Hematopoietic multipotent progenitor cell treated with erythropoietin and hydrocortisone succinate and interleukin-3 and kit ligand, for 8 days (in vitro differentiated cells): ENCODE data around the gene TCF12.
A peak's percentile ranks its signal among the peaks of the same experiment; 100 is the strongest.
"Not testable (repeated sequence)": the region's sequence is repeated elsewhere in the genome, so short reads cannot be mapped to it uniquely, and the experiment has no call there.

Experiments used
- DNase-seq: peaks from one replicate; pipeline ENCODE4 v3.0.0-alpha.2; 2015

TCF12 gene

DNA sequence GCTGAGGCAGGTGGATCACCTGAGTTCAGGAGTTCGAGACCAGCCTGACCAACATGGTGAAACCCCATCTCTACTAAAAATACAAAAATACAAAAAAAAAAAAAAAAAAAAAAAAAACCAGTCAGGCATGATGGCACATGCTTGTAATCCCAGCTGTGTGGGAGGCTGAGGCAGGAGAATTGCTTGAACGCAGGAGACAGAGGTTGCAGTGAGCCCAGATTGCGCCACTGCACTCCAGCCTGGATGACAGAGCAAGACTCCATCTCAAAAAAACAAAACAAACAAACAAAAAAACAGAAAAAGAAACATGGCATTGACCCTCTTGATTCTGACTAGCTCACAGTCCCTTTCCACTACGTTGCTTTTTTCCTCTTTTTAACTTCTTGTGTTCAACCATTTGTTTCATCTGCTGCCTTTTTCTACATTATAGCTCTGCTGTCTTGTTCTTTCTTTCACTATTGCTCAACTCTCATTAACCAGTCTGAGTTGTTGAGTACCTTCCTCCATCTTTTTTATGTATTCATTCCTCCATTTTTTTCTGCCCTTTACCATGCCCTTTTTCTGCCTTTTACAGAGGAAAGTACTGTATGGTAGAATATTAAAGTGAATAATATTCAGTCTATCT lies 179.6 kb downstream of the TCF12 start:
- not testable (repeated sequence) for DNase-seq

DNA sequence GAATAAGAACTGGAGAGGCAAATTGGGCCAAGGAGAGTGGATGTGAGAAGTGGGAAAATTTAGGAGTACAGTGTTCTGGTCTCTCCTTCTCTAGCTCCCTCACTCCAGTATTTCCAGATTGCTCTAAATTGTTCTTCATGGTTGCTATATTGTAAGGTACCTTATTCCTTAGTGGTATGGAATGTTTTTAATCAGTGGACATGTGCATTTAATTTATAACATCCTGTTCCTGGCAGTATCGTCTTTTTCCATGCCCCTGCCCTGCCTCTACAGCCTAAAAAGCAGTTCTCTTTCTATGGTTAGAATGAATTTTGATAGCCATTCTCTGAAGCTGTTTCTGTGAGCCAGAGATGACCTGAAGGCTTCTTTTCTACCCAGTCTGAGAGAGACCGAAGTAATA lies 180.5 kb downstream of the TCF12 start:
- no peak for DNase-seq

DNA sequence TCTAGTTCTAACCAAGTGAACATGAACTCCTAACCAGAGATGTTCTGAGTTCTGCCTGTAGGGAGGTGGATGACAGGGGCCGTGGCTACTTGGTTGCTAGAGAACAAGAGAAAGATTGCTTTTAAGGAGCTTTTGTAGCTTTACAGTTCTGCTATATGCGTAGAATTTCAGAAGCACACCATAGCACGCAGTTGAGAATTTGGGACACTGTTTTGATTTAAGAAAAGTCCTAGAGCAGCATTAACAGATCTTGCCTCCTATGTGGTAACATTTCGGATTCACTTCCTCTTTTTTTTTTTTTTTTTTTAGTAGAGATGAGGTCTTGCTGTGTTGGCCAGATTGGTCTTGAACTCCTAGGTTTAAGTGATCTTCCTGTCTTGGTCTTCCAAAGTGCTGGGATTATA lies 181.7 kb downstream of the TCF12 start:
- no peak for DNase-seq

DNA sequence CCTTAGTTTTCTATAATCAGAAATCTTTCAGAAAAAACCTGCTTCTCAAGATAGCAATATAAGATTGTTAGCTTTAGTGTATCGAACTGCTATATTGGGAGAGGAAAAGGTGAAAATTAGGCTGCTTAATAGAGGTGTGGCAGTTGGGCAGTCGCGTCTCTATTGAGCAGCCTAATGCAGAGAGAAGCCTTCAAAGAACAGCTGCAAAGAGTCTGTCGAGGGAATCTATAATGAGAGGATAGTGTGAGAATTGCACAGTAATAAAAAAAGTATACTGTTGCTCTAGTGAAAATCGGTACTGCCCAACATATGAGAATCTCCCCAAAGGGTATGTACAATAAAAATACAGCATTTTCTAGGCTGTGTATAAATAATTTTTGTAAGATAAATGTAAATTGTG lies 184.4 kb downstream of the TCF12 start:
- no peak for DNase-seq

DNA sequence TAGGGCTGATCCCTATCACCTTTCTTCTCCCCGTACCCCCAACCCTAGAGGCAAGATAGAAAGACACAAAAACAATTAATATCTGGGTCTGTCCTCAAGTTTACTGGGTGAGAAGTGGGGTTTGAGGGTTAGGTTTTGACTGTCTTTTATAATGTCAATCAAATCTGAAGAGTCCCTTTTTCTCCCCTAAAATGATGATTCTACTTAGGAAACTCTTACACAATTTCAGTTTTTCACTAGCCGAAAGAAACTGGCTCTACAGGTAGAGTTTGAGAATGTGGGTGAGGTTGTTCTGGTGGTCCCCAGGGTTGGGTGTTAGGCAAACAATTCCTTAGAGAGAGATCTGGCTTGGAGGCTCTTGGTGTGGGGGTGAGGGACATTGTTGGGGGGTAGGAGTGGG lies 189.9 kb downstream of the TCF12 start:
- no peak for DNase-seq

DNA sequence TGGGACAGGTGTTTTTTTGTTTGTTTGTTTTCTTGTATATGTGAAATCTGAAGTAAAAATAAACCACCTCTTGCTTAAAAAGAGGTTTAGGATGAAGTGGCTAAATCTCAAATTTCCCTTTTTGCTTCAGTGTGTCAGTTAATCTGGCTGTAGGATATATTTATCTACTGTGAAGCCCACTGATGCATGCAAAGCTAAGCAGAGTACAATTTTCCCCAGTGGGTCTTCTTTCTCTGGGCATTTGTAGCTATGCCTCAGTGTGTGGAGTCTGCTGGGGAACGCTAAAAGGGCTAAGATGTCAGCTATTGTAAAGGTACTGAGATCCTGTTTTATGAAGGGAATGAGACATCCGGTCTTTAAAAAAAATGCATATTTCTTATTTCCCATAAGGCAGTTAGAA lies 190.6 kb downstream of the TCF12 start:
- DNase-seq = no peak

DNA sequence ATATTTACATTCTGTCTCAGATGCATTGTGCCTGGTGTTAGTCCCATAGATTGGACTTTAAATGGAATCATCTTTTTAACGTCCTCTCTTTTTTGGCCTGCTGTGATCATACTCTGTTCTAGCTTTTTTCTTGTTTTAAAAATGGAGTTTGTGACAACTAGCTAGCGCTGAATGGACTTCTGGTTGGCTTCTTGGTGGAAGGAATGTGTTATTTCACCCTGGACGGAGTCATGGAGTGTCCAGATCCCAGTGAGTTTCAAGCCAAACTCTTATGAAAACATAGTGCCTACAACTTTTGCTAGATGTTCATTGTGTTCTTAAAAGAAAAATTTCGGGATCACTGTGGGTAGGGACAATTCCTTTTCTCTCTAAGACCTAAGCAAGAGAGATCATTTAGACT lies 192.6 kb downstream of the TCF12 start:
- no peak for DNase-seq

DNA sequence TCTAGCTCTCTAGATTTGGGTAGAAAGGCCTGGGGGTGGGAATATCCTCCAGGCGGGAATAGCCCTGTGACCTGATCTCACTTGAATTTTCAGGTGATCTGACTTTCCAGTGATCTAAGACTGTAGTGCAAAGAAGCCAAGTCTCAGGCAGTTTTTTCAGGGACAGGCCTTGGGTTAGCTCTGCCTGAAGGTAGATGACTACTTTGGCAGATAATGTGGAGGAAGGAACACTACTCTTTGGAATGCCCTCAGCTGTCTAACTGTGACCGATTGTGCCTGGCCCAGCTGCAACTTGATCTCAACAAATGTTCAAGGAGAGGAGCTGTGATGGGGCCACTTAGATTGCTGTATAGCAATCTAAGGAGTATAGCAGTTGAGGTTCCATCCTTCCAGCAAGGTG lies 193.7 kb downstream of the TCF12 start:
- DNase-seq = no peak

DNA sequence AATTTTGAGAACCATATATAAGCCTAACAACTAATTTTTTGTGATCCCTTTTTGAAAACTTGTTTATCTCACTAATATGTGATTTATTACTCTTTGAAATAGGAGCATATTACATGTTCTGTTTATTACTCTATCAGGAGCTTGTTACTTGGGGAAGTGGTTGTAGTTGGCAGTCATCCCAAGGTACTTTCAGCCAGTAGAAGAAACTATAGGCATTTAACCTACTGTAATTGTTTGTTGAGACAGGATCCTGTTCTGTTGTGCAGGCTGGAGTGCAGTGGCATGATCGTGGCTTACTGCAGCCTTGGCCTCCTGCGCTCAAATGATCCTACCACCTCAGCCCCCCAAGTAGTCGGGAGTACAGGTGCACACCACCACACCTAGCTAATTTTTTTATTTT lies 195.6 kb downstream of the TCF12 start:
- DNase-seq = peak; percentile 46

DNA sequence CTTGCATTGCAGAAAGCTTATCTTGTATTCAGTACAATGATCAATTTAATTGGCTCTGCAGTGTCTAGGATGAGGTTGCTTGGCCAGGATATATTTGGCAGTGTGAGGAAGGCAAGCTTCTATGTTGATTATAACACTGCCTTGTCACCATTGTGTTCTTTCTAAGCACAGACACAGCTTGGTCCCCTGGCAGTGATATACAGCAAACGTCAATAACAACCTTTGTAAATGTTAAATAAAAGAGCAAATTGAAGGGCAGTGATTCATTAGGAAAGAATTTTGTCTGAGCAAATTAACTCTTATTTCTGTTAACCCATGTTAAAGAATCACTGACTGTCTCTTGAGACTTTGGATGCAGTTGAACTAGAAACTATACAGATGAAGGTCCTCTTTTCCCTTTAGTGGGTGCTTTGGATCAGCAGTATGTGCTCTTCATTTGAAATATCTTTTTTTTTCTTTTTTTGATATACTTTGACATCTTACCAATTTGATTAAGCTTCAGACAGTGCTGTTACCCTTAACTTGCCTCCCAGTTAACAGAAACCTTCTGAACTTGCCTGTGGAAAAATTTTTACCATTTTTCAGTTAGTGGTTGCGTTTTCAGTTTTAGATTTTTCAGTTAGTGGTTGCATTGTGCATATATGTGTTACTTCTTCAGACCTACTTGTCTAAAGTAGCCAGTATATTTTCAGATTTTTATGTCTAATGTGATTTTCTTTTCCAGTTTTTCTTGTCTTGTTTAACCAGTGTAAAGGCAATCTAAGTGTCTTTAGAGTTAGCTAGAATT lies 199.8 kb downstream of the TCF12 start:
- no peak for DNase-seq

DNA sequence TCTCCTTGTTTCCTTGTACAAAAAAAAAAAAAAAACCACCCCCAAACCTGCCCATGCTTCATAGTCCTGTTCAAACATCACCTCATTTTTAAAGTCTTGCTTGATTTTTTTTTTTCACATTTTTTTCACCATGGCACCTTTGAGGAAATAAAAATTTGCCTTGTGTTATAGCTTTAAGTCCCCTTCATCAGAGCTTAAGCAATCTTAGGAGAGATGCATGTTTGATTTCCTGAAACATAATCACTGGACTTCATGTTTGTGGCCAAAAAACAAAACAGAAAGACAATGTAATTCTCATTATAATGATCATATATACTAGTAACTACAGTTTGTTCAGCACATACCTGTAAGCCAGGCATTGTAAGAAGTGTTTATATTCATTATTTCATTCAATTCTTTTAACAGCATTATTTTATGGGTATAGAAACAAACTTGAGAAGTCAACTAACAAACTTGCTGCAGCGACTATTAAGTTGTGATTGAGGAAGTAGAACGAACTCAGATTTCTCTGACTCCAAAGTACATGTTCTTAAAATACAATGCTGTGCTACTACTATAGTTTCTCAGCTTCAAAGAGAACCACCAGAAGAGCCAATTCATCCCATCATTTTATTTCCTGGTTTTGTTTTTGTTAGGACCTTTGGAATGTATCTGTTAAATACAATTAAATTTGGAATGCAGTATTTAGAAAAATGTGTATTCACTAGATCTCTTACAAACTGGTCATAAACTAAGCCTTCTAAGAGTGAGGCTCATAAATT lies 203.8 kb downstream of the TCF12 start:
- no peak for DNase-seq

DNA sequence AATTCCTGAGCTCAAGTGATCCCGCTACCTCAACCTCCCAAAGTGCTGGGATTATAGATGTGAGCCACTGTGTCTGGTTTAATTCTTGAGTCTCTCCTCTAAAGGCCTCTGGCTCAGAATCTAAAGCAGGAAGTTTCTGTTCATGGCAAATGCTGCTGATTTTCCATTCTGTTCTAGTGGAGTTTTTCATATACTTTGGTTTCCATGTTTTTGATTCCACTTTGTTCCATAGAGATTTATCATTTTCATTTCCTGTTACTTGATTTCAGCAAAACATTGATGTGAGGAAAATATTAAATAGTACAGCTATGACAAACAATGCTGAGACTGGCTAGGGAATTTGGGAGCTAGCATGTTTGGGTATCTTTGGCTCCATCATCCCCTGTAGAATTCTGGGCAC lies 205.6 kb downstream of the TCF12 start:
- DNase-seq = no peak

DNA sequence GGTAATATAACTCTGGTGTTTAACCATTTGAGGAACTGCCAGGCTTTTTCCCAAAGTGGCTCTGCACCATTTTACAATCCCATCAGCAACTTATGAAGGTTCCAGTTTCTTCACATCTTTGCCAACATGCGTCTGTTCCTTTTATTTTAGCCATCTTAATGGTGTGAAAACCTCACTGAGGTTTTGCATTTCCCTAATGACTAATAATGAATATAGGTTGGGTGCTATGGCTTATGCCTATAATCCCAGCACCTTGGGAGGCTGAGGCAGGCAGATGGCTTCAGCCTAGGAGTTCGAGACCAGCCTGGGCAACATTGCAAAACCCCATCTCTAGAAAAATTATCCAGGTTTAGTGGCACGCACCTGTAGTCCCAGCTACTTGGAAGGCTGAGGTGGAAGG lies 210.6 kb downstream of the TCF12 start:
- DNase-seq = no peak

DNA sequence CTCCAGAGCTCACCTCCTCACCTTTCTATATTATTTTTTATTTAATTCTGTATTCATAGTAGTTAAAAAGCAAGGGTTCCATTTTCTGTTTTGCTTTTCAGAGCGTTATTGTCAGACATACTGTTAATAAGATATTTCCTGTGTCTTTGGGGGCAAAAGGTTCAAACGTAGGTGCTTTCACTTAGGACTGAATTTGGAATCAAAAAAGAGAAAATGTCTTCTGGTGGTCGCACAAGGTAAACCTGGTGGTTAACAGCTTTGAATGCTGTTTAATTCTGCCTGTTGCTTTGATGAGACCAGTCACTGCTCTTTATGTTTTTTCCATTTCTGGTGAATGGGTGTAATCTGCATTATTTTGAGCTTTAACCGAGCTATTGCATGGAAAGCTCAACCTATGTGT lies 212.5 kb downstream of the TCF12 start:
- DNase-seq = no peak

DNA sequence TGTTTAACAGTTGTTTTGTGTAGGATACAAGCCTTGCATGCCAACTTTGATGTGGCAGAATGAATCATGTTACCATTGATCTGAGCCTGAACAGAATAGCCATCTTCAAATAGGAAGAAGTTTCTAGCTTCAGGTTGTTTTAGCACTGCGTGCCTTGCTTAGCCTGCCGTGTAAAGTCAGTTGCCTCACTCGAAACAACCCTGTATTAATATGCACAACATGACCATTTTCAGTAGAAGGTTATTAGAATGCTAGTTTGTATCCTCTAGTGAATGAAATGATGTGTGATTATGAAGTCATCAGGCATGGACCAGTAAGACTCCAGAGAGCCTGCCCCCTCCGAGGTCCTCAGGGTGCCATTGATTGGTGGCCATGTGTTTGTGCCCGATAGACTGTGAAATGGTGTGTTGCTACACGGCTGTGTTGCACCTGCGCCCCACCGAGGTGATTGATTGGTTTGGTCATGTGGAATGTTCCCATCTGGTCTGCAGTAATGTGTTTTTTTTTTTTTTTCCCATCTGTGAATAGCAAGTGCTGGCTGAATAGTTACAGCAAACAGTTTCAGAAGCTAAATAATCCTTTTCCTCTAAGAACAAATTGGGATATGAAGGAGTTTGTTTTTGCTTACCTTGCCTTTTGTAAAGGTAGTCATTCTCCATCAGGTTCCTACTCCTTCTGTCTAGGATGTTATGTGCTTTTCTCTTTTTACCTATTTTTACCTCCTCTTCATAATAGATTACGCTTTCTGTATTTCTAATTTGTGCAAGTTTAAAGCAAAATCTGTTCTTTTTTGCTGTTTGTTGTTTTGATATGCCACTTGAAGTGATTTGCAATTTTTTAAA lies 214.9 kb downstream of the TCF12 start:
- DNase-seq = no peak

DNA sequence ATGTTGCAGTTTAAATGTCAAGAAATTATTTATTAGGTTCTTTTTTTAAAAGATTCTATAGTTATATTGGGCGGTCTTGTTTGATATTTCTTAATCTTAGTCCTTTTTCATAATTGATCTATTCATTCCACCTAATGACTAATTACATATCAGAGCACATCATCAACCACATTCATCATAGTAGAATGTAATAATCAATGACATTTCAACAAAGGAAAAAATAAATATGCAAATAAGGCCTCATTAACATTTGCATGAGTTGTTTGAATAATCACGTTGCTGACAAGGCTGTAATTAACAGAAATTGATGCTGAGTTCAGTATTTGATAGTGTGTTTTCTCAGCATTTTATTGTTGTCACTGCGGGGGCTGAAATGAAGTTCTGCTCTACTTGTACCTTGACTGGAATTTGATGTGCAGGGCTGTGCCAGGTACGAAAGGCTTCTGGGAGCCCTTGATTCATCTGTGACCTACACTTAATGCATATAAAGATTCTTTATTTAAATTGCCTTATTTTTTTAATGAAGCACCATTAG lies 215.7 kb downstream of the TCF12 start:
- DNase-seq = no peak

DNA sequence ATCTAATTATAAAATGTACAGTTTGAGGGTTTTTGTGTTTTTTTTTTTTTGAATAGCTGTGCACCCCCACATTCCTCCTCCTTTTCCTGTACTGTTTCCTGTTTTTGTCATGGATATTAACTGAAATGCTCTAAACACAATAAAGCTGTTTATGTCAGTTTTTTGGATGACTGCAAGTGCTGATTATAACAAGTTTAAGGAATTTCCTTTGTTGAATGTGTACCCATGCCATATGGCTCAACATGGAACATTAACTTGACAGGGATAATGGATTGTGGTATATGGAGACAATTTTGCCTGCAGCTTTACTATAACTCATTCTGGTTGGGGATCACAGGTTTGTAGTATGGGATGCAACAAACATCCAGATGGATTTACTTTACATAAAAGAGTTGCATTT lies 216.4 kb downstream of the TCF12 start:
- DNase-seq = no peak

DNA sequence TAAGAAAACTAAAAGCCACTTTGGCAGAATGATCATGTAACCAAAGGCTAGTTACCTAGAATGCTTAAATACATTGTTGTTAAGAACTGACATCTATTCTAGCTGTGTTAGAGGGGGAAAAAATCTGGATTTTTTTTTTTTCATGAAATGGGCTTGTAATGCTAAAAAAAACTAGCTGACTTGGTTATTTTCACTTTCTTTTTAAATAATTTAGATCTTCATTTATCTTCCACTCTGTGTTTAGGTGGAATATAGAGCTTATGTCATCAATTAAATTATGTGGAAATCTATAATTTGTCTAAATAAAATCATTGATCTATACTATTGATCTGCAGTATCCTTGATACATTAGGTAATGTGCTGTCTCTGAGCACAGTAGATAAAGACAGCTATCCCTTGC lies 217.4 kb downstream of the TCF12 start:
- DNase-seq = no peak

DNA sequence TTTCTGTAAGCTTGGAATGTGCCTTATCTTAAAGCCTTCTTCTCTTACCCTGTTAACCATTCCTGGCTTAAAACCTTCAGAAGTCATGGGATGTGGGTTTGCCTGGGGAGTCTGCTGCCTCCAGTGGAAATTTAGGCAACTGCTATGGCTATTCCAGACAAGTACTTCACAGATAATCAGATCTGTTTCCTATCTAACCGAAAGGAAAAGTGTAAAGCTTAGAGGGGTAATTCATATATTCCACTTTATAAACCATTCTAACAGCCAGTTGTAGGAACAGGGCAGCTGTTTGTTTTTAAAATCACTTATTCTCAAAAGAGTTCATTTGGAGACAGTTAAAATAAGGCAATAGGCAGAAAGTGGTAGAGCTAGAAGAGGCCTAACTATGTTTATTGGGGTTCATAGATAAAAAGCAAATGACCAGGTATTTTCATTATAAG lies 219.9 kb downstream of the TCF12 start:
- DNase-seq = peak; percentile 56

DNA sequence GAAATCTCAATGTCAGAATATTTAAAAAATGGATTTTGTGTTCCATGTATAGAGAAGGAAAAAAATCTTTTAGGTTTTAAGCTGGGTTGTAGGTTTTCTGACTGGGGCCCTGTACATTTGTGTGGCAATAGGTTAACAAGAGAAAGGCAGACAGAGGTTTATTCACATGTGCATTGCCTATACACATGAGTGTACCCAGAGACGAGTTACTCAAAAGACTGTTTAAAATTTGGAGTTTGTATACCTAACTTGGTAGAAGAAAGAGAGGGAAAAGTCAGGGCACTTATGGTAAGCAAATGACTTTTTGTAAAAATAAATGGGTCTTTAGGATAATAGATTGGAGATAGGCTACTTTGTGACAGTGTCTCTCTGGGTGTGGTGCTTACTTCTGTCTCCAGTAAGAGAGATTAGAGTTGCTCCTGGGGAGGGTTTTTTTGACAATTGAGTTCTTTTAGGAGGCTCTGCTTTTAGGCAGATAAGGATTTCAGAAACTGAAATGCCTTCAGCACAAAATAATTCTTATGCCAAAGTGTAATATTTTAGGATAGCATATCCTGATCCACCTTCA lies 225.2 kb downstream of the TCF12 start:
- DNase-seq = peak; percentile 86

DNA sequence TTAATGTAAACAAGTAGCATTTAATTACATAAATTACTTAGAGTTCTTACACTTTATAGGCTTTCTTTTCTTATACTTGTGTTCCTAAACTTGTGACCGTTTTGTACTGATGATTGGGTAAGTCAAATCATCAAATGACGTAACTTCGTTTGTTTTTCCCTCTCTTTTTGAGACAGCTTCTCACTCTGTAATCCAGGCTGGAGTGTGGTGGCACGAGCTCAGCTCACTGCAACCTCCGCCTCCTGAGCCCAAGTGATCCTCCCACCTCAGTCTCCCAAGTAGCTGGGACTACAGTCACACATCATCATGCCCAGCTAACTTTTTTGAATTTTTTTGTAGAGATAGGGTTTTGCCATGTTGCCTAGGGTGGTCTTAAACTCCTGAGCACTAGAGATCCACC lies 226.0 kb downstream of the TCF12 start:
- no peak for DNase-seq

DNA sequence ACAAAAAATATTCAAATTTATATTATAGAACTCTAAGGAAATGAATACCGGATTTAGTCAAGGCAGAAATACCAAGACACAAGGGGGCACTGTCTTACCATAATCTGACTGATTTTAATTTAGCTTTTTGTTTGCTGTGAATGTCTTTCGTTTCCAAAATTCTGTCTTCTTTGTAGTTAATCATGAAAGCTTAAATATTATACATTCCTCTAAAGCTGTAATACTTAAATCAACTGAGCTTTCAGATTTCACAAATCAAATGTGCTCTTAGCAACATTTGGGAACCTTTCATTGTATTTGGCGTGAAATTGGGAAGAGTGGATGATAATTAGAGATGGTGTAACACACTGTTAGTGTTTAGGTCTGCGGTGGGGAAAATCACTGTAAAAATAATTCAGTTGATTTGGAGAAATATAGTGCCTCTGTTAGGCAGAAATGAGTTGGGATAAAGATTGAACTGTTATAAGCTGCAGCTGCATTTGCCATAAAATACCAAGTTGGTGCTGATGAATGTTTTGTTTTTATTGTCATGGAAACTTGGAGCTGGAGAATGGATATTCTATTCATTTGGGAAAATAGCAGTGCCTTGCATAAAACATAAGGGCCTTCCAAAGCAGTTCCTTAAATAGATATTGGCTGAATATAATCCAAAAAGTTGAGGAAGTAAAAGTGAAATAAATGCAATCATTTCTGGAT lies 228.2 kb downstream of the TCF12 start:
- peak; percentile 73 for DNase-seq
